HG03097 (cell line): ENCODE results near the gene PPY.
"Not testable (repeated sequence)": the region's sequence is repeated elsewhere in the genome, so short reads cannot be mapped to it uniquely, and the experiment has no call there.

Experiments used
- ATAC-seq: cut with Tn5 transposase; IDR thresholded peaks from one replicate; pipeline ENCODE4 v1.9.1; 2021; ENCODE audit not compliant: unreplicated experiment, low FRiP score

The PPY gene

GRCh38 chr17:43942051-43942685 is at the start of gene PPY:
PPY (minus strand) TSS chr17:43942476; CDS start chr17:43941654, 822 bp downstream.
- ATAC-seq = no peak

GRCh38 chr17:43988301-43988700 is 46.0 kb upstream of the PPY start:
- no peak for ATAC-seq

- ATAC-seq = no peak
Measured at GRCh38 chr17:43987131-43988021, 45.1 kb upstream of the PPY start.

- ATAC-seq = no peak
Measured at GRCh38 chr17:43986225-43986981, 44.1 kb upstream of the PPY start.

- no peak for ATAC-seq
Measured at GRCh38 chr17:43984521-43984920, 42.2 kb upstream of the PPY start.

GRCh38 chr17:43983515-43984411 is 41.5 kb upstream of the PPY start:
- ATAC-seq = no peak

GRCh38 chr17:43983196-43983514 is 40.9 kb upstream of the PPY start:
- no peak for ATAC-seq

GRCh38 chr17:43982171-43982570 is 39.9 kb upstream of the PPY start:
- no peak for ATAC-seq

GRCh38 chr17:43979671-43980070 is 37.4 kb upstream of the PPY start:
- ATAC-seq = no peak

- ATAC-seq = no peak
Measured at GRCh38 chr17:43979011-43979410, 36.7 kb upstream of the PPY start.

GRCh38 chr17:43978078-43978477 is 35.8 kb upstream of the PPY start:
- ATAC-seq = no peak

GRCh38 chr17:43976963-43977837 is 34.9 kb upstream of the PPY start:
- no peak for ATAC-seq

GRCh38 chr17:43975898-43976297 is 33.6 kb upstream of the PPY start:
- no peak for ATAC-seq

GRCh38 chr17:43974382-43975266 is 32.3 kb upstream of the PPY start:
- no peak for ATAC-seq

- not testable (repeated sequence) for ATAC-seq
Measured at GRCh38 chr17:43972444-43973212, 30.4 kb upstream of the PPY start.

GRCh38 chr17:43971436-43971835 is 29.2 kb upstream of the PPY start:
- ATAC-seq = not testable (repeated sequence)

- ATAC-seq = no peak
Measured at GRCh38 chr17:43970366-43970765, 28.1 kb upstream of the PPY start.
